Measurements from ENCODE around the gene SLC2A5.
"Not testable (repeated sequence)": the region's sequence is repeated elsewhere in the genome, so short reads cannot be mapped to it uniquely, and the experiment has no call there.

The SLC2A5 gene

DNA sequence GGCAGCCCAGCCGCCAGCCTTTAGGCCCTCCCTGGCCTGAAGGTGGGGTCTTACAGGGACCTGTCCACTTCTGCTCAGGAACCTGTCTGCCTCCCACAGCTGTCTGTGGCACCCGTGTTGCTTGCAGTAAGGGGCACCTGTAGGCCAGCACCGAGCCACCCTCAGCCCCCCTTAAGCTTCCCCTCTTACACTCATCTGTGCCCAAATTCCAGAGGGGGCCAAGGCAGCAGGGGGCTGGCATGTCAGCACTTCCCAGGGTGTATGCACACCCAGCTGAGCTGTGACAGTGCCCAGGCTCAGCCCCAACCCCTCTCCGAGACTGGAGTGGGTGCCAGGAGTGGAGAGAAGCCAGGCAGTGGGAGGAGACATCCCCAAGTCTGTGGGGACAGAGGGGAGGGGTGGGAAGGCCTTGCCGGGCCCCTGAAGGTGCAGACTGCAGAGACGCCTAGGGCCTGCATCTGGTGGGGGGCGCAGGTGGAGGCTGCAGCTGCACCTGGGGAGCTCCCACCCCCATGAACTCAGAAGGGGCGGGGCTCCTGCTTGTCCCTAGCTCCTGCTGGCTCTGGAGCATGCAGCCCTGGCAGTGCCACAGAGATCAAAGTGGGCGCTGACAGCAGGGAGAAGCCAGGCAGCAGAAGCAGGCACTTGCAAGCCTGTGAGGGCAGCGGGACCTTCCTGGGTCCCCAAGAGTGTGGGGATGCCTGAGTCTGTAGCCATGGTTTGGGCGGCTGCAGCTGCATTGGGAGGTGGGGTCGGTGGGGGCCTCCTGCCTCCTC, 37.8 kb downstream of the SLC2A5 start:
- no peak for DNase-seq

DNA sequence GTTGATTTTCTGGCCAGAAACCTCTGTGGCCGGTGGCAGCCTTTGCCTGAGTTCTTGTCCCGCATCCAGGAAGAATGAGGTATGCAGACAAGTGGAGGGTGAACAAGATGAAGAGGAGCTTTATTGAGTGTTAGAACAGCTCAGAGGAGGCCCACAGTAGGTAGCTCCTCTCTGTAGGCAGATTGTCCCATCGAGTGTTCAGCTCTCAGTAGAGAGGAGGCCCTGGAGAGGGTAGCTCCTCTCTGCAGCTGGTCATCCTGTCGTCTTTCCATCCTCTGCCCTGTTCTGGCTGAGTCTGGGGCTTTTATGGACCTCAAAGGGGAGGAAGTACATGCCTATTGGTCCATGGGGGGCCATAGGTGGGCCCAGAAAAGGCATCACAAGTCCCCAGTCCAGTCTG, 38.4 kb downstream of the SLC2A5 start:
- not testable (repeated sequence) for DNase-seq

DNA sequence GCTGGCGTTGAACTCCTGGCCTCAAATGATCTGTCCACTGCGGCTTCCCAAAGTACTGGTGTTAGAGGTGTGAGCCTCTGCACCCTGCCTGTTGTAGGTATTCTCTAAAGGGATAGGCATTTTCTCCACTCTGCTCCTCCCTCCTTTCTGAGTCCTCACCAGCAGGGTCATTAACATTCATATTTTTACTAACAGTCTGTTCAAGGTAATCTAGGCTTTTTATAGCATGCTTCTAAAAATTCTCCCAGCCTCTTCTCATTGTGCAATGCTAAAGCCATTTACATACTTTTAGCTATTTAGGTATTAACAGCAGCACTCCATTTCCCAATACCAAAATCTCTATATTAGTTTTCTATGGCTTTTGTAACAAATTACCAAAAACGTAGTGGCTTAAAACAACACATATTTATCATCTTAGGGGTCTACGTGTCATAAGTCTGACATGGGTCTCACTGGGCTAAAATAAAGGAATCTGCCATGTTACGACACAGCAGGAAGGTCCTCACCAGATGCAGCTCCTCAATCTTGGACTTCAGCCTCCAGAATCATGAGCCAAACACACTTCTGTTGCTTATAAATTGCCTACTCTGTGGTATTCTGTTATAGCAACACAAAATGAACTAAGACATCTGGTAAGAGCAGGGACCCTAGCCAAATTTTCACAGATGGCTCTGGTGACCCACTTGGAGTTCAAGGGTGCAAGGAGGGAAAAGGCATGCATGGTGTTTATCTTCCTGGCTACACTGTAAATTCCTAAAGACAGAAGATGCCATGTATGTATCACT, 40.3 kb downstream of the SLC2A5 start:
- no peak for DNase-seq

DNA sequence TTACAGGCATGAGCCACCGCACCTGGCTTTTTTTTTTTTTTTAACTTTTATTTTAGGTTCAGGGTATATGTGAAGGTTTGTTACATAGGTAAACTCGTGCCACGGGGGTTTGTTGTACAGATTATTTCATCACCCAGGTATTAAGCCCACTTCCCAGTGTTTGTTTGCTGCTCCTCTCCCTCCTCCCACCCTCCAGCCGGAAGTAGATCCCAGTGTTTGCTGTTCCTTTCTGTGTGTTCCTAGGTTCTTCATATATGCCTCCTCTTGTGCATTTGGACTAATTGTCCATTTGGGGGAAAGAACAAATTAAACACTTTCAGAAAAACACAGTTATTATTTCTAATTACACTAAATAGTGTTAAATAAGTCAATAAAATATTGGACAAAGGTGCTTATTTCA, 42.1 kb downstream of the SLC2A5 start:
- DNase-seq: peak; percentile 77

DNA sequence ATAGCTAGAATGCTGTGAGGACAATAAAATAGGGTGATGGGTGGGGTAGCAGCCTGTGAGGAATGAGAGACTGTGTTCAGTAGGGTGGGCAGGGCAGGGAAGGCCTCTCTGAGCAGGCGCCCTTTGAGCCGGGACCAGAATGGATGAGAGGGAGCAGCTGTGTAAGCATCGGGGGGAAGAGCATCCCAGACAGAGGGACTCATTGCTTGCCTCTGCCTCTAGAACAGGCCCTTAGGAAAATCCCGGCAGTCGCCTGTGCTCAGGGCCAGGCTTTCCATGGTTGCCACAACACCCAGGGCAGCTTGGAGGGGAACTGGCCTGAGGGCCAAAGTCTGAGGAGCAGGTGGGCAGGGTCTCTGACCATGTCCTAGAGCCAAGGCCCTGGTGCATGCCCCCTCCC, 44.0 kb downstream of the SLC2A5 start:
- DNase-seq: peak; percentile 99

DNA sequence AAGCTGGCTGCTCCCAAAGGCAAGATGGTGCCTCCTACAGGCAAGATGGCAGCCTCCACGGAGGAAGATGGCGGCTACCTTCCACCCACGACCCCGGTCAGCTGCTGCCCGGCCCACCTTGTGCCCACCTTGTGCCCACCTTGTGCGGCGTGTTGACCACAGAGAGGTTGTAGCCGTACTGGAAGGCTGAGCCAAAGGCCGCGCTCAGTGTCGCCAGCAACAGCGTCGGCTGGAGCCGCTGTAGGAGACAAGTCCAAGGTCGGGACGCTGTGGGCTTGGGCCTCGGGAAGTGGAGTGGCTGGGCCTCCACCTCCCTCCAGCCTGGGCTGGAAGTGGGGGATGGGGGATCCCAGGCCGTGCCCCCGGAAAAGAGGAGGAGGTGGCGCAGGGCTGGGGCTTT, 44.6 kb downstream of the SLC2A5 start:
- no peak for DNase-seq

DNA sequence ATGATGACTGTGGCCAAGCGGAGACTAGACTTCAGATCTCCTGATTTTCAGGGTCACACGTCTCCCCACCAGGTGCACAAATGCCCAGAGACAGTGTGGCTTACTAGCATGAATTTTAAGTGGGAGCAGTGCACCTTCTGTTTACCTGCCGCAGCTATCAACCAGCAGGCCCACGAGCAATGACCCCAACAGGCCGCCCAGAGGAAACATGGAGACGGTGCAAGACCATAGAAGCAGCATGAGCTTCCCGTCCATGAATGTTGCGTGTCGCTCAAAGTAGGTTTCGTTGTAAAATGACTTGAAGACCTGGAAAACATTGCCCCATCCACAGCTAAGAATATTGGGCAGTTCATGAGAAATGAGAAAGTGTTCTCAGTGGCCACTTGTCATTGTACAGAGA, 46.7 kb downstream of the SLC2A5 start:
- peak; percentile 98 for DNase-seq

DNA sequence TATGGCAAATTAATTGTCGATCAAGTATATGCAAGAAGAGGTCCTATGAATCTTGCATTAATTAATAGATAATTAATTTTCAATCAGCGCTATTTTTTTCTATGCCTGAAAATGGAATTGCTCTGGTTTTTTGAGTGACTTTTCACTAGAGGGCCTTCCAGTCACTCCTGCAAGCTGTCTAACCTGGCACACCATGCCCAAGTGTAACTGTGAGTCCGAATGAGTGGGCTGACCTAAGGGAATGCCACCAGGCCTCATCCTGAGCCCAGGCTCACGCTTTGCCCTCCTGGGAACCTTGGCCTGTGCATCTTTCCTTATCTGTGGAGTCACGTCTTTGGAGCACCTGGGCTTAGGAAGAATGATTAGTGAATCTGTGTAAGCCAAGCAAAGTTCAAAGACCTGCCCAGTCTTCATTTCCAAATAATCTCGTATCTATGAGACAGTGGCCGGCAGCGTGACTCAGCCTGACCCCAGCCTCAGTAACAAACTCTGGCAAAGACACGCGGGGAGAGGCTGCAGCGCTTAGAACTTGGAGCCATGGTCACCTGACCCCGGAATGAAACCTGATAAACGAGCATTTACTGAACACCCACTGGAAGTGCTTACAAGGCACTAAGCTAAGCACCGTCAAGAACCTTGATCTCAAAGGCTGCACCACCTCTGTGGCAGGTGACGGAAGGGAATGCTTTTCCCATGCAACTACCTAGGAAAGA, 47.3 kb downstream of the SLC2A5 start:
- DNase-seq: peak; percentile 98

DNA sequence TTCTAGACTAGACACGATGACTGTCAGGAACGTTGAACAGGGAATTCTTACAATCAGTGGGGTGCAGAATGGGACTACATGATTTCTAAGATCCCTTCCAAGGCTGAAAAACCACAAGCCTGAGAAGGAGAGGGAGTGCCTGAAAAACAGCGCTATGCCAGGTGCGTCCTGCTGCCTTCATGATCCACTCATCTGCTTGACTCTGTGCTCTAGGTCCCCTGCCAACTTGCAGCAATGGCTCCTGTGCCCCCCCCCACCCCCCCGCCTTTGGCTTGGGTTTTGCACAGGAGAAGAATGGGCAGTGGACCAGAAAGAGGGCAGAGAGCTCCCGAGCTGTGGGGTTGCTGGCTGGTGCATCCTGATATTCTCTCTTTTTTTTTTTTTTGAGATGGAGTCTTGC, 49.1 kb downstream of the SLC2A5 start:
- peak; percentile 43 for DNase-seq

DNA sequence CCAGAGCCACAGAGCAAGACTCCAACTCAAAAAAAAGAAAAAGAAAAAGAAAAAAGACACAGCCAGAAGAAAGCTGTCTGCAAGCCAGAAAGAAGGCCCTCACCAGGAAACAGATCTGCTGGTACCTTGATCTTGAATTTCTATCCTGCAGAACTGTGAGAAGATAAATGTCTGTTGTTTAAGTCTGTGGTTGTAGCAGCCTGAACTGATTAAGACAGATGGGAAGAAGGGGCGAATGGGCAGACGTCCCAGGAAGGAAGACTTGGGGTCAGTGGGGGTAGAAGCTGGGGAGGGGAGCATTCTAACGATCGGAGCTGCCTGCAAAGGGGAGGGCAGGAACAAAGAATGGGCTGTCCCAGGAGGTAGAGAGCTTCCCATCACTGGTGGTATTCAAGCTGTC, 49.5 kb downstream of the SLC2A5 start:
- no peak for DNase-seq

DNA sequence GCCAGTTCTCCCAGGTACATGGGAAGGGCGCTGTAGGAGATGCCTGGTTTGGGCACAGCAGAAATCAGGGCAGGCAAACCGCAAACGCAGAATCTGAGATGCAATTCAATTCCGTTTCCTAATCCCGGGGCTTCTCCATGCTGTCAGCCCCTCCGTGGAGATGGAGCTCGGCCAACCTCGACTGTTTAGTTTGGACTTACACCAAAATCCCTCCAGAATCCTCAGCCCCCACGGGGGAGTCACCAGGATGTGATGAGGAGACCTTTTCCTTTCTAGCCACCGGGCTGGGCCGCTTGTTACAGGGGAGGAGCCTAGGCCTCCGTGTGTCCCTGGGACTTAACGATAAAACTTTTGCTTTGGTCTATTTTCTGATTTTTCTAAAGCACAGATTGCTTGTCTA, 51.1 kb downstream of the SLC2A5 start:
- no peak for DNase-seq

DNA sequence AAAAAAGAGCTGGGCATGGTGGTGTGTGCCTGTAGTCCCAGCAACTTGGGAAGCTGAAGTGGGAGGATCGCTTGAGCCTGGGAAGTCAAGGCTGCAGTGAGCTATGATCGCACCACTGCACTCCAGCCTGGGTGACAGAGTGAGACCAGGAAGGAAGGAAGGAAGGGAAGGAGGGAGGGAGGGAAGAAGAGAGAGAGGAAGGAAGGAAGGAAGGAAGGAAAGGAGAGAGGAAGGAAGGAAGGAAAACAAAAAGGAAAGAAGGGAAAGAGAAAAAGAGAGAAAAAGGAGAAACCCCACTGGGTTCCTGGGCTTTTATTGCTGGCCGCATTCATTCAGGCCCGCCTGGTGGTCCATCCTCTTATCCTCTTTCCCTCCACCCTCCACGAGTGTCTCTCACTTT, 53.0 kb downstream of the SLC2A5 start:
- no peak for DNase-seq

DNA sequence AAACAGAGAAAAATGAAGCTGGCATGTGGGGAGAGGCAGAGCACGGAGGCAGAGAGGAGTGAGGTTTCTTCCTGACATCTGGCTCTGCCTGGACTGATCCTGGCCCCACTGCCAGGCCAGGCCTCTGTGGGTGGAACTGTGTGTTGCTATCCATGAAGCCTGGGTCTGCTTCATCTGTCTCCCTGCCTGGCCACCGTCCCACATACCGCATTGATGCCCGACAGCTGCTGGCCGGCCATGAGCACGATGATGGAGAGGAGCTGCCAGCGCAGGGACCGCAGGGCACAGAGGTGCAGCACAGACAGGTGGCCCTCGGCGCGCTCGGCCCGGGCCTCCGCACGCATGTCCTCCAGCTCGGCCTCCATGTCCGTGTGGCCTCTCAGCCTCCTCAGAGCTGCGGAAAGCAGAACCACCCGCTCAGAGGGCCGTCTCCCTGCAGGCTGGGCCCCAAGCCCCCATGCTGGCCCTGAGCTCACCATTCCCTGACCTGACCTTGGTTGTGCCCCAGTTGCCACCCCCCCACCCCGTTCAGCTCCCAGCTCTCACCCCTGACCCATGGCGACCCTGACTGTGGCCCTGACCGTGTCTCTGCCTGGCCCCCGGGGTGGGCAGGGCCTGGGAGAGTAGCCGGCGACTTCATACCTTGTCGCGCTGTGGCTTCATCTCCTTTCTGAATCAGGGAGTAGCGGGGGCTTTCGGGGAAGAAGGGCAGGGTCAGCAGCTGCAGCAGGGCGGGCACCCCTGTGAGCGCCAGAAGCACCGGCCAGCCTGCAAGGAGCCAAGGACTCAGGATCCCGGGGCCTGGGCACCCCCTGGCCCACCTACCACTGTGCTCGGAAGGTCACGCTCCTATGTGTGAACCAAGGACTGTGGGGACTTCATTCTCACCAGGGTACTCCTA, 54.7 kb downstream of the SLC2A5 start:
- no peak for DNase-seq

DNA sequence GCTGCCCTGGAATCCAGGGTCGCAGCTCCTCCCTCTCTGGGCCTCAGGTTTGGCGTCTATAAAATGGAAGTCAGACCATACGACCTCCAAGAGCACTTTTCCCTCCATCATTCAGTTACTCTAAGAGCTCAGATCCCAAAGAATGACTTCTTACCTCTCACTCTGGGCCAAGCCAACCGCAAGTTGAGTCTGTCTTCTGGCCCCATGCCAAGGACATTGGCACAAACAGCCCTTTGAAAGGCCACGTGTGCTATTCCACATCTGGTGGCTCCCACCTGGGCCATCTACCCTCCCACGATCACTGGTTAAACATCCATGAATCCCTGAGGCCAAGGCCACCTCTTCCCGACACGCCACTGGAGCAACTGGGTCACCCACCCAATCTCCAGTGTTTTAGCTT, 55.6 kb downstream of the SLC2A5 start:
- DNase-seq: no peak

DNA sequence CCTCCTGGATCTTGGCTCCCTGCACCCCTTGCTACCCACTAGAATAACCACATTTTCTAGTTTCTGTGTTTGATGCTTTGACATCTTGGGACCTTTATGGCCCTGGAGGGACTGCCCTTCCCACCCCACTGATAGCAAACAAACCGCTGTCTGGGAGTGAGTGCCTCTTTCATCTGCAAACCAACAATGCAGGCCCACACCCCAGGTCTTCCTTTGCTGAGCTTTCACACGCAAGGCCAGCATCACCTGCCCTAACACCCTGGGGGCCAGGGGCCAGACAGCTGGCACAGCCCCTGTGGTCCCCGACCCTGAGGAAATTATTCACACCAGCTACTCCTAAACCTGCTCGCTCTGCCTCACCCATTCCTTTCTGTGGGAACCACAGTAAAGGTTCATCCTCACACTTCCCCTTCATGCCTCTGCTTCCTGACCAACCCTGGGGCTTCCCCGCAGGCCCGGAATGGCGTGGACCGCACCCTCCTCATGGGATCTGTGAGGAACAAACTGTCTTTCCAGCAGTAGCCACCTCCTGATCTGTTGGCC, 58.6 kb downstream of the SLC2A5 start:
- DNase-seq: no peak

DNA sequence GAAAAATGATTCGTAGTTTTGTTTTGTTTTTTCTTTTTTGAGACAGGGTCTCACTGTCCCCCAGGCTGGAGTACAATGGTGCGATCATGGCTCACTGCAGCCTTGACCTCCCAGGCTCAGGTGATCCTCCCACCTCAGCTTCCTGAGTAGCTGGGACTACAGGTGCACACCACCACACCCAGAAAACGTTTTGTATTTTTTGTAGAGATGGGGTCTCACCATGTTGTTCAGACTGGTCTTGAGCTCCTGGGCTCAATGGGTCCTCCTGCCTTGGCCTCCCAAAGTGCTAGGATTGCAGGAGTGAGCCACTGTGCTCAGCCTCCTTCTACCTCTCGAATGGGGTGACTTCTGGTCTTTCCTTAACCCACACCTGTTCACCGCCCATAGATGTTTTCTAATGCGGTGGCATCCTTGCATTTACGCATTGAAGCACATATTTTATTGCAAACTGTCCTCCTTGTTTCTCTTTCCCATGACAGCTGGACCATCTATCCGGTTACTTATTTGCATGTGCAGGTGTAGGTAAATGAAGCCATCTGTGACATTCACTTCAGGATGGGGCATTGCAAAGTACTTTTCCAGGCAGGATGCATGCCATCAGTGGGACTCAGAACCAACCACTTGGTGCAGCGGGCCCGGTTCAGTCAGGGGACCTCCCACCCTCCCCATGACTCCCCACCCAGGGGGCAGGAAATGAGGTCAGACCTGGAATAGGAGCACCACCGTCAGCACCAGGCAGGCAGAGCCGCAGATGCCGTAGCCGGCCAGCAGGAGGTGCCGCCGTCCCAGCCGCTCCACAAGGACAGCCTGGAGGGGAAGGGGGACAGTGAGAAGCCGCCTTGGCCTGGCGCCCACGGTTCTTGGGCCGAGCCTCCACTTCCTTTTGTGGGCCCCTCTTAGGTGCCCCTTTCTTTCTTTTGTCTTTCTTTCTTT, 59.7 kb downstream of the SLC2A5 start:
- peak; percentile 98 for DNase-seq

DNA sequence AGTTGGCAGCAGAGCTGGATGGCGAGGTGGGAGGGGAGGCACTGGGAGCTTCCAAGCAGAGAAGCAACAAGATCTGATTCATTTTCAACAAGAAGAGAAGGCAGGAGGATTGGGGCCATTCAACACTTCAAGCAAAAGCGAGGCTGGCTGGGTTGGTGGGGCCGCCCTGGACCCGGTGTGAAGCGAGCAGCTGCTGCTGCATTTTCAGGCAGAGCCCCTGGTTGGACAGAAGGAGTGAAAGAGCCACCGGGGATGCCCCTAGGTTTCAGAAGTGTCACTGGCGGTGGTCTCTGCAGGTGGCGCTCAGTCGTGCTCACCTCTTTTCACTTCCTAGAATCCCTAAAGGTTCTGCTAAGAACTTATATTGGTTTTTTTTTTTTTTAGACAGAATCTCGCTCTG, 61.2 kb downstream of the SLC2A5 start:
- no peak for DNase-seq

DNA sequence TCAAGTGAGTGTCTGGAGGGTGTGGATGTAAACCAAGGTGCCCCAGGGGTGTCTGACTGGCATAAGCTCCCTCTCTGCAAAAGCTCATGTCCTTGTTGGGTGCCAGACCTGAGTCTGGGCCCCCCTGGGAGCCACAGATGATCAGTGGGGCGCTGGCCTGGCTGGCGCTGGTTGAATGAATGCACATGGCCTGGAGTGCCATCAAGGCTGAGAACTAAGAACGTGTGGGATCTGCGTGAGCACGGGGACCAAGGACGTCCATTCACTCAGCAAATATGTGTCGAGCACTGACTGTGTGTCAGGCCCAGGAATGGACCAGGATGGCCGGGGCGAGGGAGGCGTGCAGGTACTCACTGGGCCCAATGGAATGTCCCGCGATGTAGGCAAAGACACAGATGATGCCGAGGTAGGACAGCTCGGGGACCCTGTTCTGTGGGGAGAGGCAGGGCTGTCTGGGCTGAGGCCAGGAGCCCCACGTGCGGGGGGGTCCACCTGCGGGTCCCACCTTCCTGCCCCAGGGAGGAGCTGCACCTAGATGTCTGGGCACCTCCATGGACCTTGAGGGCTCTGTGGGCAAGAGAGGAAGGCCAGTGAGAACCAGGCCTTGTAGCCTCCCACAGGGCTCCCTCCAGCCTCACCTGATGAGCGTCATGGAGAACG, 62.3 kb downstream of the SLC2A5 start:
- no peak for DNase-seq

DNA sequence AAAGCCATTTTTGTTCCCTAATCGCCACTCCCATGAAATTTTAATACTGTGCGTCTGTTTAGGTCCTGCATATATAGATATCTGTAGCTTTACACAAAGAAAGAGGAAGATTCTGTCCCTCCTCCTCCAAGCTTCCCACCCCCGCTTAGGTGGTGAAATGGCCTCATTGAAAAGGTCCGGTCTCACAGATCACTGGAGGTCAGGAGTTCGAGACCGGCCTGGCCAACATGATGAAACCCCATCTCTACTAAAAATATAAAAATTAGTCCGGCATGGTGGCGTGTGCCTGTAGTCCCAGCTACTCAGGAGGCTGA, 64.1 kb downstream of the SLC2A5 start:
- no peak for DNase-seq

DNA sequence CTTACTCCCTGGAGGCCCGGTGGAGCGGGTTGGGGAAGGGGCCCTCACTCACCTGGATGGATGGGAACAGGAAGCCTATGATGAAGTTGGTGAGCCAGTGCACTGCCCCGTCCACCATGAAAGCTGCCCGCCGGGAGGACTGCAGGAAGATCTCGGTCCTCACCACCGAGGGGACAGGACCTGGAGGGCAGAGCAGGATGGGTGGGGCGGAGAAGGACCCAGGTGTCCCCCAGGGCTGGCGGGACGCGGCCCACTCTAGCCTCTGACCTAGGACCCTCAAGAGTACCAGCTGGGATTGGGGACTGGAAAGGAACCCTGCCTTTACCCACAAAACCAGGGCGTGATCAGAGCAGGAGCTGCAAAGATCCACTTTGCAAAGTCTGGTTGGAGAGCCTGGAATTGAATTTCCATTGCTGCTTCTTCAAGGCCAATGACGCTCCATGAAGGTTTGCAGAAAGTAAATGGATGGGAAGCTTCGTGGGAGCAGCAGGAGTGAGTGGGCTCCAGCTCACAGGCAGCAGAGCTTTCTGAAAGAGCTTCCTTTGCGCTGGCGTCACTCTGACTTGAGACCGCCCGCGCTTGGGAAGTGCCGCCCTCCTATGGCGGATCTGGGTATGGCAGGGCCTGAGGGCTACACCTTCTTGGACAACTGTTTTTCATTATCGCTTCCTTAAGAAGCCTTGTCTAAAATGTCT, 64.6 kb downstream of the SLC2A5 start:
- DNase-seq: peak; percentile 94
